Lower leg skin (tissue), 4 donors: ENCODE results near the gene GABARAPL2. TPM values are rescaled to one million over a fixed set of nuclear protein-coding genes. Genes with fewer than 3 reads are reported as not detected.

ENCODE experiments used
- DNase-seq, 2 donors: peaks; one replicate each; pipeline ENCODE4 v3.0.0-alpha.2; 2019; ENCODE audit warnings: low spot score in 2 of 2
- H3K4me3 ChIP-seq: fragments of 200-600 bp; sonication (generic); 2 replicates; pipeline ENCODE4 v1.5.1; 2017; ENCODE audit warnings: mild to moderate bottlenecking, low read depth; ENCODE audit not compliant: poor library complexity, severe bottlenecking
- CTCF ChIP-seq, 3 donors: fragments of 450-650 bp; IDR thresholded peaks; one replicate each; pipeline ENCODE4 v1.5.1; 2016; ENCODE audit warnings: antibody characterized with exemption in 3 of 3, mild to moderate bottlenecking in 3 of 3, moderate library complexity in 2 of 3
- POLR2A ChIP-seq, 2 donors: fragments of 450-650 bp; IDR thresholded peaks; one replicate each; pipeline ENCODE4 v1.6.1; 2016 to 2017; ENCODE audit warnings: antibody characterized with exemption in 2 of 2, mild to moderate bottlenecking in 1 of 2, moderate library complexity in 1 of 2
- WGBS, 2 donors: methylation state at CpG; one replicate each; pipeline ENCODE4 v1.1.5; 2018; 5-methylcytosine and 5-hydroxymethylcytosine counted together
- intact Hi-C: fragments of 100-400 bp; cut with DNase I; formaldehyde crosslinking; loops from one replicate; pipeline ENCODE4 v1.15.0; 2023; ENCODE audit warnings: low total_unique reads
- total RNA-seq, 4 donors: library from RNA; depleted of rRNA; stranded (reverse); fragments of >200 nt; gene quantifications; one replicate each; pipeline ENCODE4 v1.1.0, GENCODE V29; 2016

Gene GABARAPL2
- total RNA-seq, 4 donors from 2014 or later, result 119 to 176 (median 149) TPM

- TF ChIP-seq POLR2A (IDR thresholded peaks at IDR 0.05) (no peak), CTCF (IDR thresholded peaks at IDR 0.05) (no peak)
- 77 to 81% methylated on average over 4 of the region's 4 CpGs for WGBS, 2 donors
- H3K4me3 ChIP-seq, result no peak overlapping the region
- intact Hi-C loops, result loop anchor here (10.0 kb wide), 1 partner anchor 160 kb away; the partner anchor contains the start of gene TMEM170A
- DNase-seq, result no peak
Observed at GRCh38 chr16:75624921-75625334, 58.7 kb downstream of the GABARAPL2 start.

- TF ChIP-seq POLR2A (IDR thresholded peaks at IDR 0.05), result no peak
- no peak for DNase-seq
- no peak overlapping the region for H3K4me3 ChIP-seq
- 80 to 82% methylated on average over 4 of the region's 4 CpGs for WGBS, 2 donors
- intact Hi-C loops, result loop anchor here (10.0 kb wide), 1 partner anchor 162 kb away; the partner anchor contains the start of gene TMEM170A
Observed at GRCh38 chr16:75626806-75627205, 60.6 kb downstream of the GABARAPL2 start.

Other genes starting within 250 kb of the GABARAPL2 start
- gene CFDP1, start 132.9 kb upstream of the GABARAPL2 start, total RNA-seq, result 10 to 100 TPM; 43.1 to 52.3 (median 49.5) TPM
- 10 to 100 TPM; 13.6 to 15.7 (median 15.0) TPM for gene TMEM170A, start 101.7 kb upstream of the GABARAPL2 start, total RNA-seq
- under 1 TPM in 3 of 4 donors, not detected in 1; 0.11 to 0.56 (median 0.16) TPM for gene CHST6, start 70.9 kb upstream of the GABARAPL2 start, total RNA-seq
- gene CHST5, start 30.3 kb upstream of the GABARAPL2 start, total RNA-seq, result under 1 TPM in 1 of 4 donors, not detected in 3; 0.83 TPM
- 10 to 100 TPM in 1 of 4 donors, 1 to 10 TPM in 3; 2.6 to 12.8 (median 6.7) TPM for gene TMEM231, start 10.1 kb upstream of the GABARAPL2 start, total RNA-seq
- 10 to 100 TPM; 36.5 to 48.9 (median 42.1) TPM for gene ADAT1, start 56.9 kb downstream of the GABARAPL2 start, total RNA-seq
- gene KARS1, start 81.3 kb downstream of the GABARAPL2 start, total RNA-seq, result 100 to 1,000 TPM in 2 of 4 donors, 10 to 100 TPM in 2; 88.6 to 110 (median 100) TPM
- gene TERF2IP, start 81.4 kb downstream of the GABARAPL2 start, total RNA-seq, result 10 to 100 TPM; 72.6 to 97.2 (median 85.2) TPM
- gene CPHXL2, start 110.6 kb downstream of the GABARAPL2 start, total RNA-seq, result not detected
- not detected for gene DUXB, start 135.1 kb downstream of the GABARAPL2 start, total RNA-seq
- gene CPHXL, start 160.1 kb downstream of the GABARAPL2 start, total RNA-seq, result not detected